GM19467 (cell line): ENCODE measurements around the gene SLC4A11.

ENCODE experiments used
- ATAC-seq: cut with Tn5 transposase; IDR thresholded peaks from one replicate; pipeline ENCODE4 v1.9.1; 2021; ENCODE audit warnings: mild to moderate bottlenecking, moderate library complexity; ENCODE audit not compliant: unreplicated experiment

SLC4A11 gene

DNA sequence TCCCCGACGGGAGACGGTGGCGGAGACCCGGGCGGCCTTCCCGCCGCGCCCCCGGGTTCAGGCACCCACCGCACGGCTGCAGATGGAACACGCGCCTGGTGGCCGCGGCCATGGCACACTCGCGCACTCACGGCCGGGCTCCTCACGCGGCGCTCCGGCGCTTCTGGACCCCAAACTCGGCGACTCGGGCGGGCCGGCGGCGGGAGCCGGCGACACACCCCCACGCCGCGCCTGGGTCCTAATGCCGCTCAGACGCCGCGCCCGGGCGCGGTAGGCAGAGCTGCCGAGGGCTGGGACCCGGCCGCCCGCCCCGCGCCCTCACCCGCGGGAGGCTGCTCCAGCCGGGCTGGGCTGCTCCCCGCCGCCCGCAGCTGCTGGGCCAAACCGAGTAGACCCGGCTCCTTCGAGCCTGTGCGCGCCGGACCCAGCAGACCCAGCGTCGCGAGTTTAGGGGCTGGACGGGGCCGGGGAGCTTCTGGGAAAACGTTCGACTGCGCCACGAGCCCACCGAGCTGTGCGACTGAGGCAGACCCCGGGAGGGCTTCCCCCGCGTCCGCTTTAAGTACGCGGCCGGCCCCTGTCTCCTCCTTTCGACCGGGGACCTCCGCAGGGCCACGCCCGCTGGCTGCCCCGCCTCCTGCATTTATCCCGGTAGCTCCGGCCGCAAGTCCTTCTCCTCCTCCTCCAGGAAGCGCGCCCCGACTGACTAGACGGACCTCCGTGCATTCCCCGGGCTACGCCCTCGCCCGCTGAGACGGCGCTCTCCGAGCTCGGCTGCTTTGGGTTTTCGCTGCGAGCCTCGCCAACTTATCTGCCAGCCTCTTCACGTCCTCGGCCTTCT, at the start of gene SLC4A11:
SLC4A11 (minus strand) TSS at position 165 of the 841 bp plus-strand sequence; CDS start at position 112, 53 bp downstream.
- ATAC-seq: no peak

- no peak for ATAC-seq
Measured at GRCh38 chr20:3283222-3283820, 44.3 kb upstream of the SLC4A11 start.

DNA sequence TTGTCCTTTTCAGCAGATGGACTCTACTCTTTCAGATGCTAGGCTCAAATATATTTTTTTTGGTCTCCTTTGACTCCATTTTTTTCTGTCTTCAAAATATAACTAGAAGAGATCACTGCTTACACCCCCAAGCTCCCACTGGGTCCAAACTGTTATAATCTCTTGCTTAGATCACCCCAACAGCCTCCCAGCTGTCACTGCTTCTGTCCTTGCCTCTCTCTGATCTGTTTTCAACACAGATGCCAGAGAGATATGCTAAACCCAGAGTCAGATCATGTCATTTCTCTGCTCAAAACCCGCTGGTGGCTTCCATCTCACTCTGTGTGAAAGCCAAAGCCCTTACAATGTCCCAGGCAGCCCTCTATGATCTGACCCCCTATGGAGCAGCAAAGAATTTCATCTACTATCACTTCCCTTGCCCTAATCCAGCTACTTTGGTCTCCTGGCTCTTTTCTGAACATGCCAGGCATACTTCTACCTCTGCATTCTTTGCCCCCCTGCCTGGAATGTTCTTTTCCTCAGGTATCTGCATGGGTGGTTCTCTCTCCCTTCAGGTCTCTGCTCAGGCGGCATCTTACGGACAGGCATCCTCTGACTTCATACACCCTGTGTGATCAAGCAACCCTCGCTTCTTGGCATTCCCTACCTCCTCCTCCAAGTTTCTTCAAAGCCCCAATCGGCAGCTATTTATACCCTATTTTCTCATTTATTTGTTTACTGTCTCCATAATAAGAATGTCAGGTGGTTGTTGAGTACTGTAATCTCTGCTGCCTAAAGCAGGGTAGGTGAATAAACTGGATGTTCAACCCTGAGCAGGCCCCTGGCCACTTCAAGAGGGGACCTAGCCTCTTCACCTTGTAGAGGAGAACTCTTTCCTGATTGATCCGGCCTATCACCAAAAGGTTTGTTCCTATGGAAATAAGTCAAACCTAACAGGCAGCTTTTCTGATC, 43.6 kb upstream of the SLC4A11 start:
- ATAC-seq: no peak

- no peak for ATAC-seq
Measured at GRCh38 chr20:3281437-3281836, 42.4 kb upstream of the SLC4A11 start.

DNA sequence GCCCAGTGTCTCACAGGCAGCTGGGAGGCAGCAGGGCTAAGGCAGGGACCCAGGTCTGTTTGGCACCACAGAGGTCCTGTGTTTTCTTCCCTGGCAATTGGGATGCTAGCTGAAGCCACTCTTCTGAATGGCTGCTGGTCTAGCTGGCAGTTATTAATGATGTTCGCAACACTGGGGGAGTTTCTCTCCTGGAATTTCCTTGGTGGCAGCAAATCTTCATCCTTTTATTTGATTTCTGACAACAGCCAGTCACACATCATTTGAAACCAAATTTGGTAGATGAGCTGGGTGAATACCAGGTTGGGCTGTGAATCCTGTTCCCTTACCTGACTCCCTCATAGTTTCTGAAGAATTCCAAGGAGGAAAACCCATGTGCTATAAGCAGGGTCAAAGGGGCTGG, 40.8 kb upstream of the SLC4A11 start:
- no peak for ATAC-seq

DNA sequence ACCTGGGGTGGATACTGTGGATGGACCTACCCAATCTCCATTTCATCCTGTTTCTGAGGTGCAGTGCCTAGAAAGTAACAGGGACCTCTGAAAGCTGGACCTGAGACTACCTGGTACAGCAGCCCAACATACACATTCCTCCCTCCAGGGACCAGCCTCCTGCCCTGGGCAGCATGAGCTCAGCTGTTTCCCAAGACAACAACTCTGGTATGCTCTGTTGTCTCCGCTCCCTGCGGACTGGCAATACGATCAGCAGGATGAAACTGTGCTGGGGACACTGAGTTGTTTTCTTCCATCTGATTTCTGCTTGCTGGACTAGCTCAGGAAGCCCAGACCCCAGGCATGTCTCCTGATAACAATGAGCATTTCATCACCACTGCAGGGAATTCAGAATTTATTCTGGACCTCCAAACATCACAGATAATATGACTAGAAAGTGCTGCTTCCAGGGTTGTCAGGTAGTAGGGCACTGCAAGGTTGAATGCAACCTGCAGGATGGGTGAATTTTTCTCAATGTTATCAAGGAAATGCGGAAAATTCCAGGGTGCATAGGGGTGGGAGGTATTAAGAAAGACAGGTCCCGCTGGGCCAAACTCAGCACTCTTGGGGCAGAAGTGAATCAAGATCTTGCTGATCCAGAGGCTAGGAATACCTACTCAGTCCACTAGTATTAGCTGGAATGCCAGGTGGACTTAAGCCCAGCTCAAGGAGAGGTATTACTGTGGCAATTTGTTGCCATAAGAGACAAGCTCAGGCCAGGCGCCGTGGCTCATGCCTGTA, 38.9 kb upstream of the SLC4A11 start:
- ATAC-seq: no peak

DNA sequence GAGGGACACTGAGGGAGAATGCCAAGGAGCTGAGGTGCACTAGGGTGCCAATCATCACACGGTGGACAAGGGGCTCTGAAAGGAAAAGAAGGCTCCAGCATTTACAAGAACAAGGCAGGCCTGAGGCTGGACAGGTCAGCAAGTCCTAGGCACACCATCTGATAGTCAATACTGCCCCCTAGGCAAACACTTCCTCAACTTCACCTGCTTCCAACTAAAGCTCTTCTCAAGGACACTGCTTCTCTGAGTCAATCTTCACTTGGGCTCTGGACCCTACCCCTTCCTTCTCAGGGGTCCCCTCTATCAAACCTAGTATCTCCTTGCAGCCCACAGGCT, 37.7 kb upstream of the SLC4A11 start:
- ATAC-seq: no peak

GRCh38 chr20:3275966-3276679, 37.1 kb upstream of the SLC4A11 start:
- ATAC-seq: no peak

GRCh38 chr20:3275064-3275935, 36.3 kb upstream of the SLC4A11 start:
- ATAC-seq: no peak

GRCh38 chr20:3273371-3273770, 34.4 kb upstream of the SLC4A11 start:
- no peak for ATAC-seq

DNA sequence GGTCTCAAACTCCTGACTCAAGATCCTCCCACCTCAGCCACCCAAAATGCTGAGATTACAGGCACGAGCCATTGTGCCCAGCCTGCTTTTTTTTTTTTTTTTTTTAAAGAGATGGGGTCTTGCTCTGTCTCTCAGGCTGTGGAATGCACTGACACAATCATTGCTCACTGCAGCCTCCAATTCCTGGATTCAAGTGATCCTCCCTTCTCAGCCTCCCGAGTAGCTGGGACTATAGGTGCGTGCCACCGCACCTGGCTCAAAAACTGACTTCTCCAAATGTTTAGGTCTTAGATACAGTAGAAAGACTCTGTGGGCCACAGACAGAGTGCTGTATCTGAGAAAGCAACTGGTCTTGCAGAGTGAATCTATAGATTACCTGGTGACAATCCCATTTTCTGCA, 31.1 kb upstream of the SLC4A11 start:
- no peak for ATAC-seq

- ATAC-seq: no peak
Measured at GRCh38 chr20:3262566-3262965, 23.6 kb upstream of the SLC4A11 start.

DNA sequence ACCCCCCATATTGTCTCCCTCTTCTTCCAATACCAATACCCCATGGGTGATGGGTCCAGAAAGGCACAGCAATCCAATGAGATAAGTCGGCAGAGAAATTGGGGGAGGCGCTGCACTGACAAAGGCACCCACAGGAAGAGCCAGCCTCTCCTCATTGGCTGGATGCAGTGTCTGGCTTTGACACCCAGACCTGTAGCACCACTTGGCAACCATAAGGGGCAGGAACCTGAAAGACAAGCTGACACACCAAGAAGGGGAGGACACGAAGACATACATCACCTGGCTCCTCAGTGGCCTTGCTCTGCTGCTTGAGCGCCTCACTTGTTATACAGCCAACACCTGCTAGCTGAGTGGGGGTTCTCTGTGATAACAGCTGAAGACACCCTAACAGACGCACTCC, 19.4 kb upstream of the SLC4A11 start:
- no peak for ATAC-seq

DNA sequence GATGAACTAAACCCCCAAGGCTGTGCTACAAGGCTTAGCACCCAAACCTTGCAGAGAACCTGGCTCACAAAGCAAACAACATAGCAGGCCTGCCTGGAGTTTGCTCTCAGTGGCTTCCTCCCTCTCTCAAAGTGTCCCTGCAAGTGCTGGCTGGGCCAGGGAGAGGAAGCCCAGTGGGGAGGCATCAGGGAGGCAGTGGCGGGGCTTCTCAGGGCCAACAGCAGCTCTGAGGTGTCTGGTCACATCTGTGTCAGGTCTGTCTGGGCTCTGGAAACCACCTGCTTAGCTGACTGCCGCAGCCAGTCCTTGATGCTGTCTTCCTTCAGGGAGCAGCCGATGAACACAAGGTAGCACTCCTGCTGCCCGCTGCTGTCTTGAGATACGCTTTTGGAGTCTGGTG, 16.7 kb upstream of the SLC4A11 start:
- ATAC-seq: no peak

GRCh38 chr20:3251806-3252205, 12.8 kb upstream of the SLC4A11 start:
- ATAC-seq: no peak

DNA sequence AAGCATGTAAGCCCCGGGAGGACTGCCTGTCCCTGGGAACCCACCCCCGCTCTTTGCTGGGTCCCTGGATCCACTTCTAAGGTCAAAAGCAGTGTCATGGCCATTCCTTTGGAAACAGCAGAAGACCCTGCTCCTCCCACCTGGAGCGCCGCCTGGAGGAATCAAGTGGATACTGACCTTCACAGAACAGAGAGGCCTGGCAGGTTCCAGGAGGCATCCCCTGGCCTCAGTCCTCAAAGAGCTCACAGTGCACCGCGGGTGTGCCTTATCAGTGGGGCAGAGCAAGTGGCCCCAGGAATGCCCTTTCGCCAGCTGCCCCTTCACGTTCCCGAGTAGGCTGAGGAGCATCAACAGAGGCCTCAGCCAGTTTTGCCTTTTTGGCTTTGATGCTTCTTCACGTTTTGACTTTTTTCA, 11.1 kb upstream of the SLC4A11 start:
- no peak for ATAC-seq

GRCh38 chr20:3248993-3249347, 10.0 kb upstream of the SLC4A11 start:
- ATAC-seq: no peak

DNA sequence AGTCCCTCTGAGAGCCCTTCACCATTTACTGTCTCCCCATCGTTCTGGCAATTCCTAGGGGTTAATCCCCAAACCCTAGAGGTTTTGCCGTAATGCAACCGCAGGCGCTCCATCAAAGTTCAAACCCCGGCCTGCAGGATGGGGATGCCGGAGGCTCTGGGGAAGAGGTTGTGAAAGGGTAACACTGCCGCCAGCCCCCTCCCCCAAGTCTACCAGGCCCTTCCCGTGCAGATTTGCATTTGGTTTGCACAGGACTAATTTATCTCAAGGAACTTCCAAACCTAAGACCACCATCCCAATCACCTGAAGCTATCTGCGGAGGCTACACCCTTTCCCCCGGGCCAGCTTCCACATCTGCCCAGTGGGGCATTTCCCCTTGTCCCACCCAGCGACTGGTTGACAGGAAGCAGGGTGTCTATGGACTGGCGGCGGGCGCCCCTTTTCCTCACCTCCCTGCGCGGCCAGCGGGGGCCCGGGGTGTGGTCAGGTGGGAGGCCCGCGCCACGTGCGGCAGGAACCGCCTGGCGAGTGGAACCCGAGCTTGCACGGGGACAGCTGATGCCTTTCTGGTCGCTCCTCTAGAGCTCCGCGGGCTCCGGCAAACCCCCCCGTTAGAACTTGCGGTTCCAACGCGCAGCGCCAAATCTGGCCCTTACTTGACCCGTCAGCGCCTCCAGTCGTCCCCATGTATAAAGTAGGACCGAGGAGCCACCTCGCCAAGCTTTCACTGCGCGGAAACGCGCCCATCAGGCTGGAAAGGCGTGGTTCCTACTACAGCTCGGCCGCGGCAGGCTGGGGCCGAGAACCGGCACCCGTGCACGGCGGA, 9.4 kb upstream of the SLC4A11 start:
- ATAC-seq: no peak
